ENCODE results near the gene SCTR.

Gene SCTR

DNA sequence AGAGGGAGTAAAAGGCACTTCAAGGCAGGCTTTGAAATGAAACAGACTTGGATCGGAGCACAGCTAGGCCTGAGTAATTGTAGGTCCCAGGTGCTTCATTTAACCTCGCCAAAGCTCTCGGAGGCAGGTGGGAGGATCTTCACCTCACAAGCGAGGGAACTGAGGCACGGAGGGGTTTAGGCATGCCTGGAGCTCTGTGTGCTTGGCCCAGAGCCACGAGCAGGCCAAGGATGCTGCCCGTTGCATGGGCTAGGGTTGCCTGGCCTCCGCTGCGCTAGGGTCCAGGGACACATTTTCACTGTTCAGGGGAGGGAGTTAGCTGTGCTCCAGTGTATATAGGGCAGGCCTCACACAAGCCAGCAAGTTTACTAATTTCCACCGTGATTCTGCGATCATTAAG lies 81.4 kb downstream of the SCTR start:
- DNase-seq (ENCODE audit: low read depth): no peak

DNA sequence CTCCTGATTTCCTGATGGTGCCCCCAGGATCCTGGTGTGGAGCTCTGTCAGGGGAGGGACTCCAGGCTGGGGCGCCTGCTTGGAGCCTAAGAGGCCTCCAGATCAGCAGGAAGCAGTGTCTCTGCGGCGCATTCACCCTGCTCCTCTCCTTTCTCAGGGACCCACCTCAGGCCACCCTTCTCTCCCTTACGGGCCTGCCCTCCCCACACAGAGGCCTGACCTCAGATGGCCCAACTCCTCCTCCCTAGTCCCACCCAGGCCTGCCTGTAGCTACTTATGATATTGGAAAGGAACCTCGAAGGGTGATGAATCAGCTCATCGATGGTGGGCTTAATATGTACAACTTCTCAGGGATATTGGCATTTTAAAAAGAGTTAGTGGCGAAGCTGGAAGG lies 82.1 kb downstream of the SCTR start:
- DNase-seq (ENCODE audit: low read depth): no peak

DNA sequence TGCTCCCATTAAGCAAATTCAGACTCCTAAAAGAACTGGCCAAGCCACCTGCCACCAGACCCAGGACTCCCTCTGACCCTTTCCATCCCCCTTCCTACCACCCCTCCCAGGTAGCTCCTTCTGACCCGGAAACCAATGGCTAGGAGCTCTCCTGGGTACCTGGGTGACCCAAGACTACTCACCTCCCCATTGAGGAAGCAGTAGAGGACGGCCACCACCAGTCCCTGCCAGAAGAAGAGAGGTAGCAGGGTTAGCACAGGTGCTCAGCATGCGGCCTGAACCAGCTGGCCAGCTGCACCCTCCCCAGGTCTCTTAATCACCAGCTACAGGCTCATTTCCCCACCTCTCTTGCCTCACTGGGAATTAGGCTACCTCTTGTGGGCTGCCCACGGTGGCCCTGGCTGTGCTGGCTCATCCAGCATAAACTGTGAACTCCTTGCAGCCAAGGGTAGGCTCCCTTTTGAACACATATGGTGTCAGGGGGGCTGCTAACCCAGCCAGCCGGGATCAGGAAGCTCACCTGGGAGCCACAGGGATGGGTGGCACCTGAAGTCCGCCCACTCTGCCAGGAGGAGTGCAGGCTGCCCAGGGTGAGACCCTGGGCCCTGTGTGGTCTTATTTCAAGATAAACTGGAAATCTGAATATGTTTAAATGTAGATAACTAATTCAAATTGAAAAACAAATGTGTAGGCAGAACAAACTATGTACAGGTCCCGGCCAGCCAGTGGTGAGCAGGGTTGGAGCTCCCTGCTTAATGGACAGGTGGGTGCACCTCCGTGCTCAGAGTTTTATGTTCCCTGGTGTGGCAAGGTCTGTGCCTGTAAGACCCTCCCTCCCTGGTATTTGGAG lies 82.7 kb downstream of the SCTR start:
- DNase-seq (ENCODE audit: low read depth): no peak

DNA sequence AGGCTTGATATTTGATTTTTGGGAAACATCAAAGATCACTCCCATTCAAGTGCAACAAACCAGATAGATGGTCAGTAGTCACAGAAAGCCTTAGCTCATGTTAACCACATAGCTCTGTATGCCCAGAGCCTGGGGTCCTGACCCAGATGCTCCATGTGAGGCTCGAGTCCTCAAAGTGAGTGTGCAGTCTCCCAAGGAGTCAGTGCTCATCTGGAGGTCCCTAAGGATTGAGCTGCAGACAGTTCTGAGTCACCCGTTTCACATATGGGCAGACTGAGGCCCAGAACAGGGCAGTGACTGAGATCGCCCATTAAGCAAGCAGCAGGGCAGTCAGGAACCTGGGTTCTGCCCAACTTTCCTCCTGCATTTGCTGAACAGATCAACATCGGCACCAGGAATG lies 83.4 kb downstream of the SCTR start:
- no peak for DNase-seq (ENCODE audit: low read depth)

DNA sequence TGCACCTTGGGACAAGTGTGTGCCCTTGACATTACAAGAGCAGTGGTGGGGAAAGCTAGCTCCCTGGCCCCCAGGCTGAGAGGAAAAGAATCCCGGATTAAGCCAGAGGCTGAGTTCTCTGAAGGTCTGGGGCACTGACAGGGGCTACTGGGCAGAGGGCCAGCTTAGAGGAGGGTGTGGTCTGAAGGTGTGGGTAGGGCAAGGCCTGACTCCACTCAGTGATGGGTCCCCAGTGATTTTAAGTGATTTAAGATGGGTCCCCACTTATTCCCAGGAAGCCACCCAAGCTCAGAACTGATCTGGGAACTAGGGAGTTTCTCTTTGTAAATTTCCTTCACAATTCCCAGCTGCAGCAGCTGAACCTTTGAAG lies 83.8 kb downstream of the SCTR start:
- DNase-seq (ENCODE audit: low read depth): no peak

DNA sequence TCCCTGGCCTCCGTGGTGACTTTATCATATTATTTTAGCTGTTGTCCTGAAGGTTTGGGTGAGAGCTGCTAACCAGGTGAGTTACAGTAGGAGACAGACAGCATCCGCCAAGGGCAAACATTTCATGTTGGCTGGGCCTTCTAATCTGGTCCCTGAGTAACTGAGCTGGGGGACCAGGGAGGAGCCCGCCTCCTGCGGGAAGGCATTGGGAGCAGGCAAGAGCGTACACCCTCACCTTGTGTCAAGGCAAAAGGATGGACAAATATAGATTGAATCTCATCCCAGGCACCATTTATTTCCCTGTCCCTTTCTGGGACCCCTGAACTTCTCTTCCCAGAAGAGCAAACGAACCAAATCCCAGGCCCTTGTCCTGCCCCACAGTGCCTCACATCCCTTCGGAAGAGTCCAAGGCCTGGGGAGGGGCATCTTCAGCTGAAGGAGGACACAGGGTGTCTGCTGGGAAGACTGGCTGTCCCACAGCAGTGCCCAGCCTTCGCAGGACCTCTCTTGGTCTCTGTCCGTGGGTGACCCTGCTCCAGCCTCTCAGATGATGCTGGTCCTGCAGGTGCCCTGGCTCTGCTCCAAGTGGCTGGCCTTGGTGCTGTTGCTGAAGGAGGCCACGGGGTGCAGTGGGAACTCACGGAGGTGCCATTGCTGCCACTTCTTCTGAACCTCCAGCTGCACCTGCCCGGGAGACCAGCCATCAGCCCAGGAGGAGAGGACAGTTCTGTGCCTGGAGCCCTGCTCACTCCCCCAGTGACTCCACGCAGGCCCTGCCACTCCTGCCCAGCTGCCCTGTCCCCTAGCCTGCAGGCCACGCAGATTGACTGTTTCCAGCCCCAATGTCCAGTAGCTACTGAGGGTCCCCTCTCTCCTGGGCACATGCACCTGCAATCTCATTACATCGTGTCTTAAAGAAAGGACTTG lies 84.4 kb downstream of the SCTR start:
- DNase-seq (ENCODE audit: low read depth): no peak

DNA sequence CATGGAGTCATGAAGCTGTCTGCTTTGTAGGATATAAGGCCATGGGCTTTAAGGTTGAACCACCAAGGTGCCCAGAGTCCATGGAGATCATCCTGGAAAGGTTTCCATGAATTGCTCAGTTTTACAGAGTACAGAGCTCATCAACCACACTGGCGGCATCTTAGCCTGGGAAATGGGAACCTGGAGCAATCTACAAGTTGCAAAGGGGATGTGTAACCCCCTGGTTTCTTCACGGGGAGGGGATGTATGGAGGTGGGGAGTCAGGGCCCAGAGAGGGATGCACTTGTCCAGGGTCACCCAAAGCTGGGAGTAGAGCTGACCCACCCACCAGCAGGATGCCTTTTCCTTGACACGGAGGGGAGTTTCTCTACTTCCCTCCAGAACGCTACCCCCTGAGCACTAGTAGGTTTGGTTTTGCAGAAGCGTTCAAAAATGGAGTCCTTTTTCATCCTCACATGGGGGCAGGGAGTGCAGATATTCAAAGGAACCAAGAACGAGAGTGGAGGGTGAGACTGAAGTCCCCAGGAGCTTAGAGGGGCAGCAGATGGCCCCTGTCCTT lies 85.5 kb downstream of the SCTR start:
- no peak for DNase-seq (ENCODE audit: low read depth)

DNA sequence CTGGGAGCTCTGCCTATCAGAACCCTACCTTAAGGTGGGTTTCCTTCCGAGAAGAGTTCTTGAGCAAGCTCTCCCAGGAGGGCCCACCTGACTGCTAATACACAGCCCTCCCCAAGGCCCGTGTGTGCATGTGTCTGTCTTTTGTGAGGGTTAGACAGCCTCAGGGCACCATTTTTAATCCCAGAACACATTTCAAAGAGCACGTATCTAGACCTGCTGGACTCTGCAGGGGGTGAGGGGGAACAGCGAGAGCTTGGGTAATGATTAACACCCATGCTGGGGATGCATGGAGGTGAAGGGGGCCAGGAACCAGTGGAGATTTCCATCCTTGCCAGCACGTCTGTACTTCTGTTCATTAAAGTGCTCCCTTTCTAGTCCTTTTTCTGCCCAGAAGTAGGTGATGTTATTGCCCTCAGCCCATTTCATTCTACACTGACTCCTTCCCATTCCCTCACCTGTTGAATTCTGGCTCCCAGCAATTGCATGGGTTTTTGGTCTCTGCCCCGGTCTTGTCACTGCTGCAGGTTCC lies 86.1 kb downstream of the SCTR start:
- DNase-seq (ENCODE audit: low read depth): no peak

DNA sequence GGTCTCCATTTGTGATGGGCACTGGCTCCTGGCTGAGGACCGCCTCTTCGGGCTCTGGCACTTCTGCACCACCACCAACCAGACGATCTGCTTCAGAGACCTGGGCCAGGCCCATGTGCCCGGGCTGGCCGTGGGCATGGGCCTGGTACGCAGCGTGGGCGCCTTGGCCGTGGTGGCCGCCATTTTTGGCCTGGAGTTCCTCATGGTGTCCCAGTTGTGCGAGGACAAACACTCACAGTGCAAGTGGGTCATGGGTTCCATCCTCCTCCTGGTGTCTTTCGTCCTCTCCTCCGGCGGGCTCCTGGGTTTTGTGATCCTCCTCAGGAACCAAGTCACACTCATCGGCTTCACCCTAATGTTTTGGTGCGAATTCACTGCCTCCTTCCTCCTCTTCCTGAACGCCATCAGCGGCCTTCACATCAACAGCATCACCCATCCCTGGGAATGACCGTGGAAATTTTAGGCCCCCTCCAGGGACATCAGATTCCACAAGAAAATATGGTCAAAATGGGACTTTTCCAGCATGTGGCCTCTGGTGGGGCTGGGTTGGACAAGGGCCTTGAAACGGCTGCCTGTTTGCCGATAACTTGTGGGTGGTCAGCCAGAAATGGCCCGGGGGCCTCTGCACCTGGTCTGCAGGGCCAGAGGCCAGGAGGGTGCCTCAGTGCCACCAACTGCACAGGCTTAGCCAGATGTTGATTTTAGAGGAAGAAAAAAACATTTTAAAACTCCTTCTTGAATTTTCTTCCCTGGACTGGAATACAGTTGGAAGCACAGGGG lies 87.1 kb downstream of the SCTR start:
- DNase-seq (ENCODE audit: low read depth): no peak

DNA sequence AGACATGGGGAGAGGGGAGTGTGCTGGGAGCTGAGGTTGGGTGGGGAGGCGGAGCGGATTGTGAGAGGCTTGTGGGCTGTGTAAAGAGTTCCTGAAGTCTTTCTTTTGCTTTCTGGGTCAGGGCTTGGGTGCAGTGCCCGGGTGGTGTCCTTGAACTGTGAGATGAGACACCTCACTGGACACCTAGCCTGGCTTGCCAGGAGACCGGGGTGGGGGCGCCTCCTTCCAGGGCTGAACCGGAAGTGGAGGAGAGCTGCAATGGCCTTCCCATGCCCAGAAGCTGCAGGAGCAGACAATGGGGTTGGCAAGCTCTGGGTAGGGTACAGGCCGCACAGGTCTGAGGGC lies 88.4 kb downstream of the SCTR start:
- no peak for DNase-seq (ENCODE audit: low read depth)

DNA sequence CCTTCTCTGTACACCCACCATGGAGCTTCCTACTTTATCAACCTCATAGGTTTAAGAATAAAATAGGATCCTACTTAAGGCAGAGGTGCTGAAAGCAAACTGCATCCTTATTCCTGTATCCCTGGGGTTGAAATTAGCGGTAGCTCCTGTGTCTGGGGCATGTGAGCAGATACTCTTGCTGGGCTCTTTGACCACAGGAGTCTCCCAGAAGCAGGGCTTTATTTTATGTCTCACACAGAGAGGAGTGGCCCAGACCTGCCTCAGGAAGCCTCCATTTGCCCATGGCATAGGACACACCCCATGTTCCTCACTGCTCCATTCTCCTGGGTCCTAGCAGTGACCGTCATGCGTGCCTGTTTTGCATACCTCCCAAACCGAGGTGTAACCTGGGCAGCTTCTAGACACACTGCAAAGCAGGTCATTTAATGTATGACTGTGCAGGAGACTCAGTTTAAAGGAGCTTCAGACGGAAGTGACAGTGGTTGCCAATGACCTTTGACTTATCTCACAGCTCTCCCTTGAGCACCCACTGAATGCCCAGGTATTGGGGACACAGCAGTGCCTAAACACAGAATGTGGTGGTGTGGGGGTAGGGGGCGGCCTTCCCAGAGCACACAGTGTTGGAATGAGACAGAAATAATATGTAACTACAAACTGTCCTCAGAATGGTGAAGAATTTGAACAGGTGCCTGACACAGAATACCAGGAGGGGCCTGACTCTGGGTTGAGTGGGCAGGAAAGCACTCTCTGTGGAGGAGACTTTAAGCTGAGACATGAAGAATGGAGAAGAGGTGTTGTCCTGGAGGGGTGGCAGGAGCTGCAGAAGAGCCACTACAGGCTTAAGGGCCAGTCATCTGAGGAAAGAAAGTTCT lies 89.0 kb downstream of the SCTR start:
- no peak for DNase-seq (ENCODE audit: low read depth)

DNA sequence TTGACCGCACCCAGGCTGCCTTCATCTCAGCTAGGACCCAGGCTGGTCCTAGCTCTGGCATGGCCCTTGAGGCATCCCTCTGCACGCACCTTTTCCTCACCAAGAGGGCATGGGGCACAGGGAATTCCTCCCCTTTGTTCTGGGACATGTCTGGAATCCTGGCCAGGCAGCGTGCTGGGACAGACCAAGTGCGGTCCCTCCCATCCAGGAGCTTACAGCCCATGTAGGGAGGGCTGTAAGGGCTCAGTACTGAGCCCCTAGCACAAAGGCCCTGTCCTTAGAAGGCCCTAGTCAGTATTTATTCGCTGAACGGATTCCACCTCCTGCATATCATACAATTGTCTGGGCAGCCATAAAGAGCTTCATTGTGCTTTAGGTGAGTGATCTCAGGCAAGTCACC lies 89.6 kb downstream of the SCTR start:
- DNase-seq (ENCODE audit: low read depth): no peak

DNA sequence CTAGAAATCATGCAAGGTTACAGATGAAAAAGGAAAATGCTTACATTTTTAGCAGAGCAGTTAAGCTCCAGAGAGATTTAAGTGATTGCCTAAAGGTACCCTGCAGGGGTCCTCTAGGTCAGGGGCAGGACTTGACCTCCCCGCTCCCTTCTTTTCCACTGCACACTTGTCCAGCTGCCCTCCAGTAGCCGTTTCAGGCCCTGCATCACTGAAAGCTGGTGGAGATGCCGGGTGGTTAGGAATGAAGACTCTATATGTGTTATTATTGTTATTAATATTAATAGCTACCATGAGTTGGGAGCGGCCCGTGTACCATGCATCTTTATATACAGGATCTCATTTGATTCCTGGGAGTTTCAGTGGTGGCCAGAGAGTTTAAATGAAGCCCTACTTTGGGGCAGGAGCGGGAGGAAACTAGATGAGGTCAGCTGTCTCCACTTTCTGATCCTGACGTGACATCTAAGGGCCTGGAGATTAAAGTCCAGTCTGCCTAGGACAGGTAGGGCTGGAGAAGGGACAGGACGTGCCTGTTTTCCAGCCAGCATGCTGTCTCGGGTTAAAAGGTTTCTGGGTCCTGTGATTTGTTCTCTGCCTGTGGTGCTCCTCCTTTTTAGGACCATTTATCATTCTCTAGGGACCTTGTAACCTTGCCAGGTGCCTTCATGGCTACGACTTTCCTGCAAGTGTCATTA lies 90.5 kb downstream of the SCTR start:
- DNase-seq (ENCODE audit: low read depth): no peak

DNA sequence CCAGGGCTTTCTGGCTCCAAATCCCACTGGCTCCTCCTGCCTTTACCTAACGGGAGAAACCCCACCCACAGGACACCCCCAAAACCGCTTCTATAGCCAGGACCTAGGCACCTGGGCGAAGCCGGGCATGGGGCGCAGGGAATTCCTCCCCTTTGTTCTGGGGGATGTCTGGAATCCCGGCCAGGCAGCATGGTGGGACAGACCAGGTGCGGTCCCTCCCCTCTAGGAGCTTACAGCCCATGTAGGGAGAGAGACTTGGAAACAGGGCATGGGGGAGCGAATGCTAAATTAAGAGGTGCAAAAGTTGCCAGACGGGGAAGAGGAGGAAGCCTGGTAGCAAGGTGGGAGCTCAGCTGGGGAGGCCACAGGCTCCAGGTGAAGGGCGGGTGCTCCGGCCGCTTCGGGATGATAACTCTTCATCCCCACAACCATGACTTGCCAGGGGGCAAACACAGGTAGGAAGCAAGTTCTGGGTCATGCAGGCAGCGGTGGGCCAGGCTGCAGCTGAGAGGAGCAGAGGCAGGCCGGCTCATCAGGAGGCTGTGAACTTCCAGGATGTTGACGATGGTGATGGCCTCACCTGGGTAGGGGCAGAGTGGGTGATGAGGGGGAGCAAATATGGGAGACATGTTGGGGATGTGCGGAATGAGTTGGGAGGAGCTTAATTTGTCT lies 91.3 kb downstream of the SCTR start:
- DNase-seq (ENCODE audit: low read depth): no peak

DNA sequence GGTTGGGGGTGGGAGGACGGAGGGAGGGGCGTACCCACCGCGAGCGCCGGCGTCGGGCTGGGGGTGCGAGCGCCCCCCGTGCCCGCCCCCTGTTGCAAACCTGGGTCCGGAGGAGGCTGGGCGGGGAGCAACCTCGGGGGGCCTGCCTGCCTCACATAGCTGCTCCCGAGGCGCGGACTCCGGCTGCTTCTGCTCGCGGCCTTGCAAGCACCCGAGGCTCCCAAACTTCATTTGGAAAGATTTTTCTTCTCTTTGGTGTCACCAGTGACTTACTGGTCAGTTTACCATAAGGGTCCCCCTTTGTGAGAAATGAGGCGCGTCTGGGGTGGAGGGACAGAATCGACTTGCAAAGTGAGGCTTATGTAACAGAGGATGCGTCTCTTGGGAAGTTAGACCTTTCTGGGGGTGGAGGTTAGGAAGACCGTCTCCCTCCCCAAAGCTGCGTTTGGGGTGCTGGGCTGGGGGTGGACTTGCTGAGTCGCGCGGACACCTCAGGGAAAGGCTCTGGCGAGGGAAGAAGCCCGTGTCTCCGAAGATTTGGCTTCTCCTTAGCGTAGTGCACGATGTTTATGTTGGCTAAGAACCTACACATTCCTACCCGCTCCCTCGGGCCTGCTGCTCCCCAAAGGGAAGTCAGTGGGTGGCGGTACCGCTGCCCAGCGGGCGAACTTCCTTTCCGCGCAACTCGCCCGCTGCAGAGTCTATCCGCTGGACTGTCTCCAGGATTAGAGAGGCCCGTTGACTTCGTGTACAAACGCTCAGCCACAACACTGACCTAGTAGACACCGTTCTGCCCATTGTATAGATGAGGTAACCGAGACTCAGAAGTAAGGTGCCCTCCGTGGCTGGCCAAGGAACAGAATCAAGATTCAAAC lies 92.1 kb downstream of the SCTR start:
- no peak for DNase-seq (ENCODE audit: low read depth)

DNA sequence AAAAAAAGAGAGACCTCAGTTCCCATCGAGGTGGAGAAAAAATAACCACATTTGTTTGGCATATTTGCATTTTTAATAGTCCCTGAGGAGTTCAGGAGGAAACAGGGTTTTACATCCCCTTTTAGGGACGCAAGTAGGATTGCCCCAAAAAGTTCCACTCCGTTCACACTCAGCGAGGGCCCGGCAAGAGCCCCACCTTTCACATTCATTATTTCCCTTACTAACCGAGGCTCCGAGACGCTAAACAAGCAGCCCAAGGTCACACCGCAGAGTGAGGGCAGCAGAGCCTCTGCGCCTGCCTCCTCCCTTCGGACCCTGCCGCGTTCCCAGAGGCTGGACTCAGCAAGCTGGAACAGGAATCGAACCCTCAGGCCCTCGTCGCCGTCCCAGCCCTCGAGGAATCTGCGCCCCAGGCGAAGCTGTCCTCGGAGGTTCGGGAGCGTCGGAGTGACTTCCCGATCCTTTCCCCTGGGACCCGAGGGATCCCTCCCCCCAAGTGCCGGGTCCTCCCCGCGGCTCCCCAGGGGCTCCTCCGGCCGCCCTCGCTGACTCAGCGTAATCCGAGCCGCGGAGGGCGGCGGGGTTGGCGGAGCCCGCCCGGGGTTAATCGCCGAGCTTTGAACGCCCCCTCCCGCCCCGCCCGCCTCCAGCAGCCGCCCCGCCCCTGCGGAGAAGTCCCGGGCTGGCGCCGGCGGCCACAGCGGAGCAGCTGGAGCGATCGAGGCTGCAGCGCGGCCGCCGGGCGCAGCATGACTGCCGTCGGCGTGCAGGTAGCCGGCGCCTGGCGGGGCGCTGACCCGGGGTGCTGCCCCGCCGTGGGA lies 92.9 kb downstream of the SCTR start, which contains the start of gene TMEM37:
Gene TMEM37 (plus strand): TSS at position 700 of the 821 bp plus-strand sequence. CDS start 50 bp downstream, at position 750.
- no peak for DNase-seq (ENCODE audit: low read depth)

DNA sequence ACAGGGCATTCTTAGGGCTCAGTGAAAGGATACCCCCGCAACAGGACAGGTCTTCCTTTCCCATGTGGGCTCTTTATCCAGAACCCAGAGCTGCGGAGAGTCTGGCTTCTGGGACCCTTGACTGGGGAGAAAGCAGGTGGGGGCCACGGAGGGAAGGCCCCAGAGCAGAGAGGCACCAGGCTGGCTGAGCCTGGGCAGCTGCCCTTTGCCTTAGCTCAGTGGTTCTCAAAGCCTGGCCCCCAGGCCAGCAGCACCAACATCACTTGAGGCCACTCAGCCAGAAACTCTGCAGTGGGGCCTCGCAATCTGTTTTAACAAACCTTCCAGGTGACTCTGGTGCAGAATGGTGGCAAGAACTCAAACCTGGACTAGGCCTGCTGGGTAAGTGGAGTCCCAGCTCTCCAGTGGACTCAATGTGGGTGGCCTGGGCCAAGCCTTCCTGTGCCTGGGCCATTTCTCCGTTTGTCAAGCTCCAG lies 94.2 kb downstream of the SCTR start:
- no peak for DNase-seq (ENCODE audit: low read depth)
